Stimulated activated naive CD4-positive, alpha-beta T cell treated with Interleukin-2 at 50 U/mL for 16 hours (primary cell): ENCODE results near the gene GLB1L2.
A peak's percentile ranks its signal among the peaks of the same experiment; 100 is the strongest.

Experiments used
- DNase-seq: peaks from one replicate; lab custom pipeline; 2025; lab: John Stamatoyannopoulos, UW

The GLB1L2 gene

GRCh38 chr11:134349109-134349801, 17.5 kb downstream of the GLB1L2 start:
- no peak for DNase-seq

- DNase-seq: no peak
Observed at GRCh38 chr11:134349802-134350355, 18.1 kb downstream of the GLB1L2 start.

GRCh38 chr11:134350381-134350780, 18.6 kb downstream of the GLB1L2 start:
- no peak for DNase-seq

GRCh38 chr11:134352111-134352510, 20.3 kb downstream of the GLB1L2 start:
- DNase-seq: no peak

- no peak for DNase-seq
Observed at GRCh38 chr11:134355136-134355535, 23.3 kb downstream of the GLB1L2 start.

GRCh38 chr11:134355656-134356055, 23.9 kb downstream of the GLB1L2 start:
- DNase-seq: no peak

GRCh38 chr11:134356656-134357544, 25.1 kb downstream of the GLB1L2 start:
- DNase-seq: no peak

- no peak for DNase-seq
Observed at GRCh38 chr11:134357545-134357839, 25.7 kb downstream of the GLB1L2 start.

GRCh38 chr11:134358165-134358855, 26.5 kb downstream of the GLB1L2 start:
- DNase-seq: no peak

GRCh38 chr11:134358856-134359490, 27.2 kb downstream of the GLB1L2 start:
- no peak for DNase-seq

- no peak for DNase-seq
Observed at GRCh38 chr11:134359646-134360045, 27.9 kb downstream of the GLB1L2 start.

GRCh38 chr11:134360050-134360835, 28.5 kb downstream of the GLB1L2 start:
- DNase-seq: peak; percentile 59

- no peak for DNase-seq
Observed at GRCh38 chr11:134361661-134362060, 29.9 kb downstream of the GLB1L2 start.

- no peak for DNase-seq
Observed at GRCh38 chr11:134362192-134362901, 30.6 kb downstream of the GLB1L2 start.

- no peak for DNase-seq
Observed at GRCh38 chr11:134363161-134363560, 31.4 kb downstream of the GLB1L2 start.

GRCh38 chr11:134363592-134363991, 31.8 kb downstream of the GLB1L2 start:
- no peak for DNase-seq

- no peak for DNase-seq
Observed at GRCh38 chr11:134364261-134364660, 32.5 kb downstream of the GLB1L2 start.

GRCh38 chr11:134365011-134365925, 33.5 kb downstream of the GLB1L2 start:
- DNase-seq: no peak

GRCh38 chr11:134366254-134366653, 34.5 kb downstream of the GLB1L2 start:
- DNase-seq: no peak

- DNase-seq: no peak
Observed at GRCh38 chr11:134367781-134368180, 36.0 kb downstream of the GLB1L2 start.
